Neuronal stem cell (in vitro differentiated cells): Measurements from ENCODE around the gene MACROD1.
A peak's percentile ranks its signal among the peaks of the same experiment; 100 is the strongest.

Source experiments
- DNase-seq: peaks from one replicate; pipeline ENCODE4 v3.0.0-alpha.2; 2013; ENCODE audit warnings: low spot score
- H2AFZ ChIP-seq: one replicate; pipeline ENCODE4 v1.6.1; 2013; ENCODE audit warnings: mild to moderate bottlenecking, low read length, inconsistent platforms
- H2AK5ac ChIP-seq: 2 replicates; pipeline ENCODE4 v1.6.1; 2013; ENCODE audit warnings: low read depth, mild to moderate bottlenecking, inconsistent platforms, low read length, moderate library complexity, mixed read lengths
- H2BK120ac ChIP-seq: 2 replicates; pipeline ENCODE4 v1.6.1; 2013; ENCODE audit warnings: low read depth, mild to moderate bottlenecking, inconsistent platforms, low read length, moderate library complexity, mixed read lengths
- H2BK12ac ChIP-seq: one replicate; pipeline ENCODE4 v1.6.1; 2013; ENCODE audit warnings: low read length, inconsistent platforms
- H2BK15ac ChIP-seq: 2 replicates; pipeline ENCODE4 v1.6.1; 2013; ENCODE audit warnings: mild to moderate bottlenecking, low read length, inconsistent platforms, mixed read lengths
- H2BK5ac ChIP-seq: one replicate; pipeline ENCODE4 v1.6.1; 2013; ENCODE audit warnings: inconsistent platforms, mild to moderate bottlenecking, low read length, moderate library complexity
- H3K14ac ChIP-seq: one replicate; pipeline ENCODE4 v1.6.1; 2013; ENCODE audit warnings: low read length, inconsistent platforms
- H3K18ac ChIP-seq: 2 replicates; pipeline ENCODE4 v1.6.1; 2013; ENCODE audit warnings: low read length, inconsistent platforms
- H3K23ac ChIP-seq: 2 replicates; pipeline ENCODE4 v1.6.1; 2013; ENCODE audit warnings: low read depth, mild to moderate bottlenecking, mixed read lengths, low read length, inconsistent platforms; ENCODE audit not compliant: poor library complexity
- H3K27ac ChIP-seq: replicated peaks from 3 replicates; pipeline ENCODE4 v1.5.1; 2013; ENCODE audit warnings: low read length, inconsistent platforms
- H3K27me3 ChIP-seq, 3 experiments: 2 replicates each; pipeline ENCODE4 v1.6.1; 2013; ENCODE audit warnings: low read length in 3 of 3, mild to moderate bottlenecking in 2 of 3, inconsistent platforms in 1 of 3, low read depth in 1 of 3, mixed read lengths in 1 of 3, moderate library complexity in 1 of 3; ENCODE audit not compliant: control insufficient read depth in 3 of 3, insufficient read depth in 3 of 3
- H3K36me3 ChIP-seq, 2 donors: replicated peaks in 1 of 2; 2 replicates each; pipeline ENCODE4 v1.6.1; 2013; ENCODE audit warnings: low read length in 2 of 2; ENCODE audit not compliant: control insufficient read depth in 2 of 2, insufficient read depth in 2 of 2
- H3K4ac ChIP-seq: 2 replicates; pipeline ENCODE4 v1.6.1; 2013; ENCODE audit warnings: inconsistent platforms, mild to moderate bottlenecking, low read length, moderate library complexity
- H3K4me1 ChIP-seq, 2 donors: 1 replicate in 1 of 2; 2 replicates in 1 of 2; pipeline ENCODE4 v1.6.1; 2013; ENCODE audit warnings: low read length in 2 of 2, low read depth in 1 of 2; ENCODE audit not compliant: control insufficient read depth in 2 of 2, insufficient read depth in 1 of 2
- H3K4me2 ChIP-seq: one replicate; pipeline ENCODE4 v1.6.1; 2013; ENCODE audit warnings: mild to moderate bottlenecking, low read length, inconsistent platforms; ENCODE audit not compliant: insufficient read depth, poor library complexity, severe bottlenecking
- H3K4me3 ChIP-seq, 2 donors: 2 replicates each; pipeline ENCODE4 v1.5.1; 2013; ENCODE audit warnings: low read length in 2 of 2, mild to moderate bottlenecking in 2 of 2, inconsistent platforms in 1 of 2, moderate library complexity in 1 of 2
- H3K79me1 ChIP-seq: one replicate; pipeline ENCODE4 v1.6.1; 2013; ENCODE audit warnings: low read depth, mild to moderate bottlenecking, inconsistent platforms, low read length, moderate library complexity
- H3K9ac ChIP-seq: one replicate; pipeline ENCODE4 v1.6.1; 2013; ENCODE audit warnings: mild to moderate bottlenecking, low read depth, low read length, inconsistent platforms; ENCODE audit not compliant: poor library complexity
- H3K9me3 ChIP-seq, 2 donors: replicated peaks in 1 of 2; 2 replicates each; pipeline versions ENCODE3 to v1.6.1; 2013; ENCODE audit warnings: low read length in 2 of 2, mild to moderate bottlenecking in 2 of 2, inconsistent platforms in 1 of 2, low read depth in 1 of 2, mixed read lengths in 1 of 2, moderate library complexity in 1 of 2; ENCODE audit not compliant: control insufficient read depth in 2 of 2, insufficient read depth in 1 of 2
- H4K8ac ChIP-seq: one replicate; pipeline ENCODE4 v1.6.1; 2013; ENCODE audit warnings: low read depth, mild to moderate bottlenecking, inconsistent platforms, low read length, moderate library complexity
- H4K91ac ChIP-seq: one replicate; pipeline ENCODE4 v1.6.1; 2013; ENCODE audit warnings: low read length, low read depth, mild to moderate bottlenecking, inconsistent platforms; ENCODE audit not compliant: poor library complexity
- WGBS, 2 donors: extraction: QIAGEN DNeasy Blood & Tissue Kit; methylation state at CpG; one replicate each; pipeline ENCODE4 v1.1.7; 2013; ENCODE audit warnings: missing lambda C conversion rate in 2 of 2, mixed read lengths in 1 of 2; ENCODE audit not compliant: insufficient read length in 2 of 2, insufficient replicate concordance in 1 of 2; ENCODE audit errors: extremely low coverage in 2 of 2; 5-methylcytosine and 5-hydroxymethylcytosine counted together

MACROD1 gene

GRCh38 chr11:64038500-64038899 is 127.4 kb downstream of the MACROD1 start:
- Histone ChIP-seq H3K4me3 (no peak overlapping the region), H3K23ac (no peak overlapping the region), H3K9me3 (no peaks in the 10 kb centered on the region), H3K9ac (no peak overlapping the region), H3K36me3 (no peaks in the 10 kb centered on the region), H3K18ac (peak overlapping the region; percentile 35), H3K4me1 (peaks cover 32 to 40% of the 10 kb centered on the region in 2 donors), H4K91ac (no peak overlapping the region), H2BK15ac (no peak overlapping the region), H3K14ac (no peak overlapping the region), H3K27ac (no peak overlapping the region), H4K8ac (no peak overlapping the region), H3K27me3 (peaks cover 11 to 49% (median 36%) of the 10 kb centered on the region in 3 experiments), H3K79me1 (no peaks in the 10 kb centered on the region), H2BK5ac (no peak overlapping the region), H2AFZ (no peak overlapping the region), H2AK5ac (peak overlapping the region; percentile 91), H3K4me2 (no peak overlapping the region), H2BK120ac (no peak overlapping the region), H3K4ac (no peak overlapping the region), H2BK12ac (peak overlapping the region; percentile 1)
- no CpG with 5 or more reads among the region's 4 CpGs for WGBS, 2 donors
- no peak for DNase-seq

DNA sequence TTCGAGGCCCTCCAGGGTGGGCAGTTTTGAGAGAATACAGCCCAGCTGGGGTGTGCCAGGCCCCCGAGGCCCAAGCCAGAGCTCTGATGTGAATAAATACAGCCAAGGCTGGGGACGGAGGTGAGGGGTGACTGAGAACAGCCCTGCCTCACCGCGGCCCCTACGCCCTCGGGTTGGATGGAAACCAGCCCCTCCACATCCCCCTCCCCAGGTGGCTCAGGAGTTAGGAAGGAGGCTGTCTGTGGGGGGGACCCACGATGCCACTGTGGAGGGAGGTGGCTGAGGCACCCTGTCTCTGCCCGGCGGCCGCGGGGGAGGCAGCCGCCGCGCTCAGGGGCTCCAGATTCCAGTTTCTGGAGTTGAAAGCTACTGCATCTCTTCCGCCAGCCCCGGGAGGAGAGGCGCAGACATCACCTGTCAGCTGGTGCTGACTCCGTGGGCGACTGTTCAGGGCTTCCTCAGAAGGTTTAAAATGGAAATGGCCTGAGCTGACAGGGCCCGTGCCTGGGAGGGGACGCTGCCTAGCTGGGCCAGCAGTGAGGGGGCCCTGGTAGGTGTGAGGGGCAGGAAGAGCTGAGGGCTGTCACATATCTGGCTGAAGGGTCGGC is 128.8 kb downstream of the MACROD1 start:
- Histone ChIP-seq H2AK5ac (peak overlapping the region; percentile 96), H2BK120ac (peak overlapping the region; percentile 61), H4K91ac (no peak overlapping the region), H3K18ac (peak overlapping the region; percentile 90), H3K4me1 (peaks cover 21 to 38% of the 10 kb centered on the region in 2 donors), H3K4me2 (peak overlapping the region; percentile 99), H3K14ac (peak overlapping the region; percentile 47), H2BK15ac (peak overlapping the region; percentile 85), H3K4ac (no peak overlapping the region), H3K27me3 (peaks cover 11 to 58% (median 36%) of the 10 kb centered on the region in 3 experiments), H4K8ac (no peak overlapping the region), H3K4me3 (peak overlapping the region; percentile 49 to 75), H3K9me3 (no peaks in the 10 kb centered on the region), H3K27ac (no peak overlapping the region), H2BK5ac (peak overlapping the region; percentile 75), H3K79me1 (no peaks in the 10 kb centered on the region), H3K36me3 (no peaks in the 10 kb centered on the region), H2BK12ac (peak overlapping the region; percentile 88), H3K9ac (peak overlapping the region; percentile 30), H2AFZ (peak overlapping the region; percentile 88), H3K23ac (peak overlapping the region; percentile 85)
- no peak for DNase-seq
- WGBS, 2 donors, result no CpG with 5 or more reads among the region's 23 CpGs

DNA sequence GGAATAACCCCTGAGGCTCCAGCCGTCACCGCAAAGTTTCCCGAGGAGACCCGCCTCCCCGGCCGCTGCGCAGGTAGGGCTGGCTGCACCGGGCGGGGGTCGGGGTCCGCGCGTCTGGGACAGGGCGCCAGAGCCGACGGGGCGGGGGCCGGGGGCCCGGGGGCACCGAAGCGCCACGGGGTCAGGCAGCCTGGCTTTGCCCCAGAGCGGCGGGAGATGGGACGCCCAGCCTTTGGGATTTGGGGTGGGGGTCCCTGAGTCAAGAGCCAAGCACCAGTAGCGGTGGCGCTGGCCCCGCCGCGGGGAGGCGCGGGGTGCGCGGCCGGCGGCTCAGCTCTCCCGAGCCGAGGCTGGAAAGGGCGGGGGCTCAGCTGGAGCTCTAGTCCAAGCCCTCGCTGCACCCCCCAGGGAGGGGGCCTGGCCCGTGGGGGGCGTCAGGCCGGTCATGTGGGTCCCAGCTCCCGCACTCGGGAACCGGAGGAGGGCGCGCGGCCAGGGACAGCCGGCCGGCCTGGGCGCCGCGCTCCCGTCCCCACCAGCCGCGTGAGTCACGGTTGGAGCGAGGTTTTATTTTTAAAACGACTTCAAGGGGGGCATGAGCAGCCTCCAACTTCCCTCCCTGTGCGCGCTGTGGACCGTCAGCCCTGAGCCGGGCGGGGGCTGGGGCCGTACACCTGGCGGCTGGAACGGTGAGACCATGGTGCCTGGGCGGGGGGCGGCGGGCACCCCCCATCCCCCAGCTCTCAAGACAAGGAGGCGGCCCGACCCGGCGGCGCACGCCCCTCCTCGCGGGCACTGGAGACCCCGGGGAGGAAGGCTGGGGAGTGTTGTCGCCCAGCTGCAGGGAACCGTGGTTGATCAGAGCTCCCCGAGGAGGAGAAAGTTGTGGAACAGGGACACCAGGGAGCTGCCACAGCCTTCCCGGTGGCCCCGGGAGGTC is 129.6 kb downstream of the MACROD1 start:
- WGBS, 2 donors, result no CpG with 5 or more reads among the region's 85 CpGs
- Histone ChIP-seq H3K36me3 (no peaks in the 10 kb centered on the region), H3K14ac (peak overlapping the region; percentile 38), H3K4me1 (peaks cover 13 to 33% of the 10 kb centered on the region in 2 donors), H4K8ac (no peak overlapping the region), H3K23ac (peak overlapping the region; percentile 65), H4K91ac (no peak overlapping the region), H3K4ac (no peak overlapping the region), H3K27ac (no peak overlapping the region), H3K18ac (peak overlapping the region; percentile 90), H2BK120ac (peak overlapping the region; percentile 61), H2BK5ac (peak overlapping the region; percentile 75), H3K27me3 (peaks cover 11 to 58% (median 36%) of the 10 kb centered on the region in 3 experiments), H2AFZ (peak overlapping the region; percentile 88), H3K9ac (peak overlapping the region; percentile 84), H3K4me3 (peak overlapping the region; percentile 49 to 75), H3K79me1 (no peaks in the 10 kb centered on the region), H3K4me2 (peak overlapping the region; percentile 99), H2BK15ac (peak overlapping the region; percentile 85), H2BK12ac (peak overlapping the region; percentile 73), H2AK5ac (peak overlapping the region; percentile 96), H3K9me3 (no peaks in the 10 kb centered on the region)
- DNase-seq, result no peak

DNA sequence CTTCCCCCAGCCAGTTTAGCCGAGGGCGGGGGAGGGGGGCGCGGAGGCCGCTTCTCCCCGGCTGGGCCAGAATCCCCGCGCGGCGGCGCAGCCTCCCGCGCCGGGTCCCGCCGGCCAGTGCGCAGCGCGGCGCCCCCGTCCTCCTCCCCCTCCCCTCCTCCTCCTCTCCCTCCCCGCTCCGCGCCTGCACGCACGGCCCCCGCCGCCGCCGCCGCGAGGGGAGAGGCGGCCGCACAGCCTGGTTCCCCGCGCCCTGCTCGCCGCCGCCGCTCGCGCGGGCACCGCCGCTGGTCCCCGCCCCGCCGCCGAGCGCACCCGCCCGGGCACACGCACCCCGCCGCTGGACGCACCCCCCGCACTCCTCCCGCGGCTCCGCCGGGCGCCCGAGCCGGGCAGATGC is 130.3 kb downstream of the MACROD1 start, which contains the start of gene FLRT1:
TSS of gene FLRT1 (plus strand) at position 356 of the 400 bp plus-strand sequence. CDS start 80,337 bp downstream, outside the sequence.
- Histone ChIP-seq H3K4me3 (peak within 1 kb of the TSS; percentile 49 to 75), H3K4ac (peak within 1 kb of the TSS; percentile 76), H3K79me1 (no peaks in the 10 kb centered on the region), H2BK12ac (peak within 1 kb of the TSS; percentile 73), H3K4me2 (peak within 1 kb of the TSS; percentile 99), H4K8ac (peak within 1 kb of the TSS; percentile 48), H2BK15ac (peak within 1 kb of the TSS; percentile 93), H2BK5ac (peak within 1 kb of the TSS; percentile 75), H3K9ac (peak within 1 kb of the TSS; percentile 84), H3K18ac (peak within 1 kb of the TSS; percentile 90), H2AK5ac (peak within 1 kb of the TSS; percentile 96), H3K27ac (no peak within 1 kb of the TSS), H3K14ac (peak within 1 kb of the TSS; percentile 38), H4K91ac (no peak within 1 kb of the TSS), H3K9me3 (no peaks in the 10 kb centered on the region), H3K36me3 (no peaks in the 10 kb centered on the region), H2BK120ac (peak within 1 kb of the TSS; percentile 61), H3K23ac (peak within 1 kb of the TSS; percentile 65), H2AFZ (peak within 1 kb of the TSS; percentile 88), H3K4me1 (peaks cover 10 to 27% of the 10 kb centered on the region in 2 donors), H3K27me3 (peaks cover 11 to 58% (median 36%) of the 10 kb centered on the region in 3 experiments)
- WGBS, 2 donors, result no CpG with 5 or more reads among the region's 64 CpGs
- DNase-seq, result no peak
